ENCODE data around the gene MCCC2. TPM values are rescaled to one million over a fixed set of nuclear protein-coding genes. Genes with fewer than 3 reads are reported as not detected.

The MCCC2 gene
- total and polyA plus RNA-seq, 10 of the 15 experiments (the other 5 are each of a cell fraction or from before 2014, with no cell fraction given) = 22.2 to 106 (median 77.7) TPM

- no peak for FAIRE-seq
- TF ChIP-seq KLF5 (IDR thresholded peaks at IDR 0.05; ENCODE audit: partially characterized antibody) (no peak), FOXK2 (IDR thresholded peaks at IDR 0.05) (no peak), SMAD1 (IDR thresholded peaks at IDR 0.05; ENCODE audit: low read depth, partially characterized antibody) (no peak), E4F1 (IDR thresholded peaks at IDR 0.05; ENCODE audit: borderline replicate concordance, partially characterized antibody) (no peak), USF1 (IDR thresholded peaks at IDR 0.05; ENCODE audit: borderline replicate concordance, extremely low read length, insufficient read depth, low read depth, low read length) (no peak), E2F8 (IDR thresholded peaks at IDR 0.05; ENCODE audit: low read depth, partially characterized antibody) (no peak), POLR2AphosphoS2 (IDR thresholded peaks at IDR 0.05; ENCODE audit: low read depth, low read length) (no peak), NKRF (conservative IDR thresholded peaks at IDR 0.05) (no peak), NR2C2 (IDR thresholded peaks at IDR 0.05; ENCODE audit: borderline replicate concordance, control insufficient read depth, insufficient read length, low read depth) (no peak), MXI1 (IDR thresholded peaks at IDR 0.05; ENCODE audit: low read depth, low read length) (no peak), IRF5 (IDR thresholded peaks at IDR 0.05; ENCODE audit: borderline replicate concordance) (no peak), MLLT1 (IDR thresholded peaks at IDR 0.05) (no peak)
Observed at GRCh38 chr5:71631070-71631469, 43.9 kb downstream of the MCCC2 start.

More at GRCh38 chr5:71631070-71631469, 43.9 kb downstream of the MCCC2 start:
- Histone ChIP-seq H3K4me1 (ENCODE audit: control insufficient read depth, insufficient read depth, low read length) (no peaks in the 10 kb centered on the region), H2AFZ (ENCODE audit: control insufficient read depth, low read depth, low read length) (no peak overlapping the region), H3K9me3 (replicated peaks; ENCODE audit: control insufficient read depth, insufficient read depth, low read length) (no peaks in the 10 kb centered on the region), H3K36me3 (ENCODE audit: control insufficient read depth in 2 of 2, insufficient read depth in 2 of 2, low read length in 1 of 2) (peaks cover 0 to 11% of the 10 kb centered on the region in 2 experiments; a peak in 2 of 4 replicates), H3K79me2 (ENCODE audit: control insufficient read depth, insufficient read depth, low read length) (no peaks in the 10 kb centered on the region), H3K4me2 (ENCODE audit: control insufficient read depth, insufficient read depth) (no peak overlapping the region), H3K9ac (ENCODE audit: control insufficient read depth, insufficient read depth, low read length) (no peak overlapping the region), H3K27ac (ENCODE audit: control insufficient read depth, insufficient read depth) (no peak overlapping the region), H4K20me1 (ENCODE audit: control insufficient read depth, insufficient read depth) (no peaks in the 10 kb centered on the region), H3K27me3 (replicated peaks in 1 of 2; ENCODE audit: control insufficient read depth in 2 of 2, insufficient read depth in 2 of 2, low read length in 1 of 2) (no peaks in the 10 kb centered on the region), H3K4me3 (no peak overlapping the region)
- in situ Hi-C loops (cut with MboI) (no loop called here), intact Hi-C loops (cut with micrococcal nuclease; ENCODE audit: unreplicated experiment) (no loop called here)
- SMC1A ChIA-PET (ENCODE audit: uncharacterized antibody, unreplicated experiment) = no interaction called here
- BruUV-seq (replicated peaks) = no TSS peak
- ATAC-seq (no peak), DNase-seq (ENCODE audit: low read depth, low spot score) (no peak)
- 97% methylated on average over 4 of the region's 4 CpGs for WGBS (ENCODE audit: insufficient coverage, insufficient replicate concordance, low lambda C conversion rate, missing lambda C conversion rate)
- CTCF ChIA-PET = interaction anchor here (0.7 to 2.0 kb wide), 2 partner anchors 30 to 43 kb away, joined by 4 to 8 read pairs; no protein-coding TSS in a partner anchor
- RAD21 ChIA-PET (ENCODE audit: unreplicated experiment) = no interaction called here
- POLR2A ChIA-PET = no interaction called here
